Mucosa of stomach (tissue), 1 donor: ENCODE measurements around the gene FTHL17.

Source experiments
- H3K27me3 ChIP-seq: one replicate; pipeline ENCODE4 v1.7.0; 2013; ENCODE audit warnings: mild to moderate bottlenecking, low read length; ENCODE audit not compliant: control insufficient read depth, insufficient read depth
- H3K36me3 ChIP-seq: one replicate; pipeline ENCODE4 v1.7.0; 2013; ENCODE audit warnings: low read length; ENCODE audit not compliant: control insufficient read depth, insufficient read depth
- H3K4me1 ChIP-seq: one replicate; pipeline ENCODE4 v1.7.0; 2013; ENCODE audit warnings: mild to moderate bottlenecking, low read length; ENCODE audit not compliant: control insufficient read depth, insufficient read depth
- H3K4me3 ChIP-seq: one replicate; pipeline ENCODE4 v1.7.0; 2013; ENCODE audit warnings: low read length
- H3K9ac ChIP-seq: one replicate; pipeline ENCODE4 v1.7.0; 2013; ENCODE audit warnings: mild to moderate bottlenecking, low read length, moderate library complexity
- H3K9me3 ChIP-seq: one replicate; pipeline ENCODE4 v1.7.0; 2013; ENCODE audit warnings: mild to moderate bottlenecking, low read length, moderate library complexity; ENCODE audit not compliant: control insufficient read depth
- donor health status: Pancreatic carcinoma.

The FTHL17 gene

DNA sequence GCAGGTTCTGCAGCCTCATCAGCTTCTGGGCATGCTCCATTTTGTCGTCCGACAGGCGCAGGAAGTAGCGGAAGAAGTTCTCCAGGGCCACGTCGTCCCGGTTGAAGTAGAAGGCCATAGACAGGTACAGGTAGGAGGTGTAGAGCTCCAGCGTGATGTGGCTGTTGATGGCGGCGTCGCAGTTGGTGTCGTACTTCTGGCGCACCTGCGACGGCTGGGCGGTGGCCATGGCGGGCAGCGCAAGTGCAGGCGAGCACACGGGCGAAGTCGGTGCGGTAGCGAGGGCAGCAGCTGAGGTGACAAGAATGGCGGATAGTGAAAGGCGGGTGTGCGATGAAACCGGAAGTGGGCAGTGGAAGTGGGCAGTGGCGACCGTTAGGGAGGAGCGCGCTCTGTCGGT is at the start of gene FTHL17:
FTHL17 (minus strand) TSS at position 317 of the 400 bp plus-strand sequence; CDS start at position 229, 88 bp downstream.
- H3K27me3 ChIP-seq: no peaks in the 10 kb centered on the region
- no peaks in the 10 kb centered on the region for H3K4me1 ChIP-seq

DNA sequence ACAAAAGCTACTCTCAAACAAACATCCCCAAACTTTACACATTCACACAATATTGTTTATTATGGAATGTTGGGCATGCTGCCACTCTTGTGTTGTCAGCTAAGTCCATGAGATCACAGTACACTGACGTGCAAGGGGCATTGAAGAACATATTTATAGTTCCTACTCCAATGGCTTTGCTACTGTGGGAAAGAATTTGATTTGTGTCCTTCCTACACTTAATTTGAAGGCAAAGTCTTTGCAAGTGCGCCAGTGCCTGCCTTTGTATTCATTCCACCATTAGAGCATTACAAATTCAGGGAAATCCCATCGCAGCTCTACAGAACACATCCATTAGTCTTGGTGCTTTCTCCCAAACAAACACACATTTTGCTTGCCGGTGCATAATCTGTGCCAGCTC is 45.4 kb upstream of the FTHL17 start:
- Histone ChIP-seq H3K4me3 (no peak overlapping the region), H3K4me1 (no peaks in the 10 kb centered on the region), H3K27me3 (no peaks in the 10 kb centered on the region), H3K9ac (no peak overlapping the region), H3K36me3 (no peaks in the 10 kb centered on the region), H3K9me3 (no peaks in the 10 kb centered on the region)

More for the DNA sequence above, at the start of gene FTHL17:
- Histone ChIP-seq H3K9ac (no peak within 1 kb of the TSS), H3K4me3 (no peak within 1 kb of the TSS), H3K9me3 (no peaks in the 10 kb centered on the region), H3K36me3 (no peaks in the 10 kb centered on the region)

DNA sequence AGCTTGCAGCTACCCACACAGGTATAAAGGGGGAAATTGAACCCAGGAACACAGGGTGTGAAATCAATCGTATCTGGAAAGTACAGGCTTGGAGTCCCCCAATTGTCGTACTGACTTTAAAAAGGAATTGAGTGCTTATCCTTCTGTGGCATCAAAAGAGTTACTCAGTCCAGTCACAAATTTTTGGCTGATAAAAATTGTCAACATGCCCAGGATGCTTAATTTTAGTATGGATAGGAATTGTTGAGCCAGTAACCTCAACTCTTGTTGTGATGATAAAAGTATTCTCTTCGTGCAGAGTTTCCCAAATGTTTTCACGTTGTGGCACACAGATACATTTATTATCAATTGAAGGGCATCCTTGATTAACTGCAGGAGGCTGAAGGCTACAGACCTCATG is 43.6 kb upstream of the FTHL17 start:
- Histone ChIP-seq H3K9ac (no peak overlapping the region), H3K4me3 (no peak overlapping the region), H3K4me1 (no peaks in the 10 kb centered on the region), H3K36me3 (no peaks in the 10 kb centered on the region), H3K27me3 (no peaks in the 10 kb centered on the region), H3K9me3 (no peaks in the 10 kb centered on the region)

DNA sequence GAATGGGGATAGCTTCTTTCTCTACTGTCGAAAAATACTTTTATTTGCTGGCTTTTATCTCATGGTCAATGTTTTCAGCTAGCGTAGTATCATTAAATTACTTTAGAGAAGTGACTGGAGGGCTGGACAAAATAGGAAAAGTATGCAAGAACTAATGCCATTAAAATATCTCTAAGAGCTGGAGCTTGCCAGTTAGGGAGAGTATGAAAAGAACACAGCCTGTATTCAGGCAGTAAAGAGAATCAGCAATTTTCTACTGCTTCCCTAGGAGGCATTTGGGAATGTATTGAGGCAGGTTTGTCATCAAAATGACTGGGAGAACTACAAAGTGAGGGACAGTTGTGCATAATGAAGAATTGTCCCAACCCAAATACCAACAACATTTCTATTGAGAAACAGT is 43.0 kb upstream of the FTHL17 start:
- no peaks in the 10 kb centered on the region for H3K9me3 ChIP-seq
- no peak overlapping the region for H3K9ac ChIP-seq
- no peaks in the 10 kb centered on the region for H3K36me3 ChIP-seq
- H3K4me1 ChIP-seq: no peaks in the 10 kb centered on the region
- no peak overlapping the region for H3K4me3 ChIP-seq
- no peaks in the 10 kb centered on the region for H3K27me3 ChIP-seq

DNA sequence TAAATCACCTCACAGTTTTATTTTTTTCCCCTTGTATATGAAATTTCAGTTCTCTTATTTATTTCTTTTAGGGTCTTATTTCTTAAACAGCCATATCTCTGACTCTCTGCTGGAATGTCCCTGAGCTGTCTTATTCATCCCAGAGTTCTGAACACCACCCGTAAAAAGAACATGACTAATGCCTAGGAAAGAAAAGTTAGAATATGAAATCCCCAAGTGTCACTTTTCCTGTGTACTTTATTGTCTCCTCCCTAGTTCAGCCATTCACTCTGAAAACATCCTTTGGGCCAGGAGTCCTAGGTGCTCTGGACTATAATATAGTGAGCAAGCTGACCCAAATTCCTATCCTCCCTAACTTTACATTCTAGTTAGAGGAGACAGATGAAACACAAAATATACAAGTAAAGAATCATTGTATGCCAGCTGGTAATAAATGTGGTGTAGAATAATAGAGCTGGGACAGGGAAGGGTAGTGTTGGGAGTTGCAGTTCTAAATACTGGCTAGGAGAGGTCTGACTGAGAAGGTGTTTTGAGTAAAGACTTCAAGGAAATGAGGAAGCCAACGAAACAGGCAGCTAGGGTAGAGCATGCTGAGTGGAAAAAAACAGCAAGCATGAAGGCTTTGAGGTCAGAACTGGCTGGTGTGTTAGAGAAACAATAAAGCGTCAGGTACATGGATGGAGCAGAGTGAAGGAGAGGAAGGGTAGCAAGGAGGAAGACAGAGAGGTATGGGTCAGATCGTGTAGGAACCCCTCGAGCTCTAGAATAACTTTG is 40.6 kb upstream of the FTHL17 start:
- Histone ChIP-seq H3K9me3 (no peaks in the 10 kb centered on the region), H3K36me3 (no peaks in the 10 kb centered on the region), H3K27me3 (no peaks in the 10 kb centered on the region), H3K4me1 (no peaks in the 10 kb centered on the region), H3K9ac (no peak overlapping the region), H3K4me3 (no peak overlapping the region)

DNA sequence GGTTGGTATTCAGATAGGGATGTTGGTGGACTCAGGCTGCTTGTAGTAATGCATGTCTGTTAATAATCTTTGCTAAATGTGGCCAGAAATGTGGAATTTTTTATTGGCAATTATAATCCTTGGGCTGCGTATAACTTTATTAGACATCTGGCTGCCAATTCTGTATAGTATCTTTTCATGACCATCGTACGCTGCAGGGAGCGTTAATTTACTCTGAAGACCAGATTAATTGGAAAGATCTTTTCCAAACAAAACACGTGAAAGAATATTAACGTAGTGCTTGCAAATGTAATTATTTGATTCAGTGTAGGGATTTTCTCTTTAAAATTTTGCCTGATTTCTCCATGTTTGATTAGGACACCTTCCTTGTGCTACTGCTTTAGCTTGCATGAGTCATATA is 38.8 kb upstream of the FTHL17 start:
- Histone ChIP-seq H3K9me3 (no peaks in the 10 kb centered on the region), H3K4me1 (no peaks in the 10 kb centered on the region), H3K9ac (no peak overlapping the region), H3K27me3 (no peaks in the 10 kb centered on the region), H3K4me3 (no peak overlapping the region), H3K36me3 (no peaks in the 10 kb centered on the region)

DNA sequence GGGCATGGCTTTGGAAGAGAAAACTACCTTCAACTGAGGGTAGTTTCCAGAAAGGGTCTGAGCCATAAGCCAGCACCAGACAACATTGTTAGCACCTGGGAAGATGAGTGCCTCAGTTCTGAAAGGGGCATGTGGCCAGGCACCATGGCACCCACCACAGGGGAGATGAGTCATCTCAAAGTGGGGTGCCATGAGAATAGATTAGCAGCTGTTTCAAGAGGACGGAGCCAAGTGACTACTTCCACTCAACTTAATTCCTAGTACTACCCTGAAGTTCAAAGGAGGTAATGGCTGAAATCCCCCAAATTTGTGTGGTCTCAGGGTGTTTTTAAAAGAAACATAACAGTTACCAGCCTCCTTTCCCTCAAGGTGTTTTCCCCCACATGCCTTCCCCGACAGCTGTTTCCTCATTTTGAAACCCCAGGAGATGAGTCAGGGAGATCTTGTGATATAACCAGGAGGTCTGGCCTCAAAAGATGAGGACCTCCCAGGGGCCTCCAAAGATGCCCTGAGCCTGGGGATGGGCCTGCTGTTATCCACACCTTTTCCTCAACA is 27.8 kb upstream of the FTHL17 start:
- Histone ChIP-seq H3K4me3 (no peak overlapping the region), H3K9me3 (no peaks in the 10 kb centered on the region)

DNA sequence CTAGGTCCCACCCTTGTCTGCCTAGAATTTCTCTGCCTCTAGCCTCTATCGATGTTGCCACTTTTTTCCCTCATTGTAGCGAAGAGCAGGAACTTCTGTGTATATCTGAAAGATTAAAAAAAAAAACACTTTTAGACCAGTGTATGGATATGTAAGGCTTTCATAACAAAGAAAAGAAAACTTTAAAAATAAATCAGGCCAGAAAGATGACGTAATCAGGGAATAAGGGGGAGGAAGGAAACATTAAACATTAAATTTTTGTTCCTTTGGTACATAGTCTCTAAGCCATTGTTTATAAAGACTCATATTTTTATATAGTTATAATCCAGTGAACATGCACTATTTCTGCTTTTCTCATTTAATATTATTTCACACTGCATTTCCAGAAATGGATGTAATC is 26.2 kb upstream of the FTHL17 start:
- no peak overlapping the region for H3K4me3 ChIP-seq
- H3K27me3 ChIP-seq: no peaks in the 10 kb centered on the region
- no peak overlapping the region for H3K9ac ChIP-seq
- H3K4me1 ChIP-seq: no peaks in the 10 kb centered on the region
- no peaks in the 10 kb centered on the region for H3K36me3 ChIP-seq
- H3K9me3 ChIP-seq: no peaks in the 10 kb centered on the region

More for the DNA sequence above, 27.8 kb upstream of the FTHL17 start:
- Histone ChIP-seq H3K4me1 (no peaks in the 10 kb centered on the region), H3K36me3 (no peaks in the 10 kb centered on the region), H3K9ac (no peak overlapping the region), H3K27me3 (no peaks in the 10 kb centered on the region)

DNA sequence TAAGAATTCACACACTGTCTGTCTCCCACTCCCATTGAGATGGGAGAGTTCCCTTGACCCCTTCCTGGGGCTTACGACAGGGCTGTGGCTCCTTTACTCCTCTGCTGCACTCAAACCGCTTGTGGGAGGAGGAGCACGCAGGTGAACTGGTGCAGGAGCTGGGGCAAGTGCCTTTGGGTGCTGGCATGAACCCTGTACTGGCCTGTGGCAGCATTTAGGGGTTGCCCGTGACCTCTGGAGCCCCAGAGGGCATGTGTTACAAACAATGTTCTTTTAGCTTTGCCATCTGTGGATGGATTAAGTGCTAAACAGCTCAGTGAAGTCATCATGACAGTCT is 21.8 kb upstream of the FTHL17 start:
- Histone ChIP-seq H3K4me1 (no peaks in the 10 kb centered on the region), H3K4me3 (no peak overlapping the region), H3K27me3 (no peaks in the 10 kb centered on the region), H3K9me3 (no peaks in the 10 kb centered on the region), H3K36me3 (no peaks in the 10 kb centered on the region), H3K9ac (no peak overlapping the region)

DNA sequence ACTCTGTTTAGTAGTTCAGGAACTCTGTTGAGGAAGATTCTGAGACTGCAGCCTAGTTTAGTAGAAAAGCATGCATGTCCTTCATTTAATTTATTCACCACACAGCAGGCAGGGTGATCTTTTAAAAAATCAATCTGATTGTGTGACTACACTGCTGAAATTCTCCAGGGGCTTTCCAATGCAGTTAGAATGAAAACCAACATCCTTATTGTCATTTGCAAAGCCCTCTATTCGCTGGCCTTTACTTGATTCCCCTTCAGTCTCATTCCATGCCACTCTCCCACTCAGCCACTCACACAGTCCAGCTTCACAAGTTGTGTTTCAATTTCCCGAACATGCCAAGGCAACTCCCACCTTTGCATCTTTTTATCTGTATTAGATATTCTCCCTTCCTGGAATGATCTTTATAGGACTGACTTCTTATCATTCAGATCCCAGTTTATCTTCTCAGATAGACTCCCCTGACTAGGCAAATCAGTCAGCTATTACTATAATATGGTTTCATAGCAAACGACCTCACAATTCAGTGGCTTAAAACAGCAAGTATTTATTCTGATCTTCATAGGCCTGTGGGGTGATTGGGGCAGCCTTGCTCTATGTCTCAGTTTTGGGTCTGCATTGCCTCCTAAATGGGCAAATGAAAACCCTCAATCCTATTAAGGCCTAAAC is 21.3 kb upstream of the FTHL17 start:
- no peak overlapping the region for H3K4me3 ChIP-seq
- H3K36me3 ChIP-seq: no peaks in the 10 kb centered on the region
- no peaks in the 10 kb centered on the region for H3K4me1 ChIP-seq
- no peaks in the 10 kb centered on the region for H3K27me3 ChIP-seq
- H3K9me3 ChIP-seq: no peaks in the 10 kb centered on the region
- no peak overlapping the region for H3K9ac ChIP-seq

DNA sequence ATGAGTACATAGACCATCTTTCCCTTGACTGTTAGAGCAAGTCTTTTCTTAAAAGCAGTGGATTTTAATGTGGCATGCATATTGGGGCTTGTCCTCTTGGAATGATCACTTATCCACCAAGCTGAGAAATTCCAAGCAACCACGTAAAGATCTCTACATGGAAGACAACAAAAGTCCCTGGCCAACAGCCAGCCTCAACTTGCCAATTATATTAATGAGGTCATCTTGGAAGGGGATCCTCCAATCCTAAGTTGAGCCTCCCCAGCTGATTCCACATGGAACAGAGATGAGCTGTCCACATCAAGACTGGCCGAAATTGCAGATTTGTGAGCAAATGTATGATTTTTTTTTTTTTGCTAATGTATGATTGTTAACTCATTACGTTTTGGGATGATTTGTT is 20.6 kb upstream of the FTHL17 start:
- Histone ChIP-seq H3K9me3 (no peaks in the 10 kb centered on the region), H3K27me3 (no peaks in the 10 kb centered on the region), H3K4me1 (no peaks in the 10 kb centered on the region)

DNA sequence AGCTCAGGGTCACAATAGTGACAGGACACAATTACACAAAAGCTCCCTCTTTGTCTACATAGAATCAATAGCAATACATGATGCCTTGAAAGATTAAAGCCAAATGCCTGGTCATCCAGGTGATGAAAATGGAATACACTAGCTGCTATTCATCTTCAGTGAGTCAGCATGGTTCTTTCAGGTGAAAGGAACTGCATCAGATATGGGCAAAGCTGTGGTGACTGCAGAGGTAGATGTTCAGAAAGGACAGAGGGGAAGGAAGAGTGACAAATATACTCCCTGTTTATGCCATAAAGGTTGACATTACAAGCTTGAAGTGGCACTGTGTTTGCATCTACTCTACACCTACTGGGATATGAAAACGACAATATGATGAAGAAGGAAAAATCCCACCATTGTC is 20.0 kb upstream of the FTHL17 start:
- H3K4me1 ChIP-seq: no peaks in the 10 kb centered on the region
- no peaks in the 10 kb centered on the region for H3K36me3 ChIP-seq
- no peaks in the 10 kb centered on the region for H3K9me3 ChIP-seq
- H3K4me3 ChIP-seq: no peak overlapping the region
- H3K27me3 ChIP-seq: no peaks in the 10 kb centered on the region
- no peak overlapping the region for H3K9ac ChIP-seq

More for the DNA sequence above, 20.6 kb upstream of the FTHL17 start:
- Histone ChIP-seq H3K36me3 (no peaks in the 10 kb centered on the region), H3K9ac (no peak overlapping the region), H3K4me3 (no peak overlapping the region)
